Measurements from ENCODE around the gene IRAK1.

GRCh38 chrX:154019633-154020528, at the start of gene IRAK1:
- TF ChIP-seq CTCF (IDR thresholded peaks at IDR 0.05), result no peak
- peak in 2 of 3 donors; percentile 35 to 40 for TF ChIP-seq POLR2A (IDR thresholded peaks at IDR 0.05)

Data from body of pancreas (tissue), 4 donors.